Measurements from ENCODE around the gene KLHL11.

DNA sequence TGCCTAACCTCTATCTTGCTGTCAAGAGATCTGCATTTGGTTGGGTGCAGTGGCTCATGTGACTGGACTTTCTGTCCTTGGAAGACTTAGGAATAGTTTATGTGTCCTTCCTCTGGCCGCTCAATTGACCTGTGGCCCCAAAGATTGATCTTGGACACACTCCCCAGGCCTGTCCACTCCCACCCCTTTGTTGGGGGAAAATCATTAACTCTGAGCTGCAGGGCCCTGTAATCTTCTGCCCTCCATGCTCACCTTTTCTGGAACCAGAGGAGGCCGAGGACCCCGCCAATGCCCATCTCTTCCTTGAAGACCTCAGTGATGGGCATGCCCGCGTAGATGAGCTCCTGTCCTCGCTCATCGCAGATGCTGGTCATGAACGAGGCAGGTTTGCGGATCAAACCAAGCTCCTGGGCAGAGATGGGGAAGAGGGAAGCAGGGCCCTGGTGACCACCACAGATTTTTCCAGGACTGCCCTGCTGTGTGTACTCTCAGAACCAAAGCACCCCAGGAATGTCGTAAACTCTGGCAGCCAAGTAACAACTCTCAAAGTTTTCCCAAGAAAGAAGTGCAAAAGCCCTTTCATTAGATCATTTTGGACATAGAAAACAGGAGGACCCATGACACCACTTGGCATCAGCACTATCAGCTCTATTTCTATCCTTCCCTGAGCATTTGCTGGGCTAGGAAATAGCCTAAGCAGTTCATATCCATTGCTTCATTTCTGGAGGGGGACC lies 8.5 kb upstream of the KLHL11 start:
- TF ChIP-seq, protein P1, sequence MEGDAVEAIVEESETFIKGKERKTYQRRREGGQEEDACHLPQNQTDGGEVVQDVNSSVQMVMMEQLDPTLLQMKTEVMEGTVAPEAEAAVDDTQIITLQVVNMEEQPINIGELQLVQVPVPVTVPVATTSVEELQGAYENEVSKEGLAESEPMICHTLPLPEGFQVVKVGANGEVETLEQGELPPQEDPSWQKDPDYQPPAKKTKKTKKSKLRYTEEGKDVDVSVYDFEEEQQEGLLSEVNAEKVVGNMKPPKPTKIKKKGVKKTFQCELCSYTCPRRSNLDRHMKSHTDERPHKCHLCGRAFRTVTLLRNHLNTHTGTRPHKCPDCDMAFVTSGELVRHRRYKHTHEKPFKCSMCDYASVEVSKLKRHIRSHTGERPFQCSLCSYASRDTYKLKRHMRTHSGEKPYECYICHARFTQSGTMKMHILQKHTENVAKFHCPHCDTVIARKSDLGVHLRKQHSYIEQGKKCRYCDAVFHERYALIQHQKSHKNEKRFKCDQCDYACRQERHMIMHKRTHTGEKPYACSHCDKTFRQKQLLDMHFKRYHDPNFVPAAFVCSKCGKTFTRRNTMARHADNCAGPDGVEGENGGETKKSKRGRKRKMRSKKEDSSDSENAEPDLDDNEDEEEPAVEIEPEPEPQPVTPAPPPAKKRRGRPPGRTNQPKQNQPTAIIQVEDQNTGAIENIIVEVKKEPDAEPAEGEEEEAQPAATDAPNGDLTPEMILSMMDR (conservative IDR thresholded peaks at IDR 0.05; ENCODE audit: low read length) = no peak
- no peak for TF ChIP-seq EZH2phosphoT487 (IDR thresholded peaks at IDR 0.05; ENCODE audit: borderline replicate concordance)

All from Loucy (cell line).